OCI-LY1 (cell line): Measurements from ENCODE around the gene DCUN1D2.

Experiments
- H2AFZ ChIP-seq: fragments of 200-600 bp; sonication (generic), shearing (Covaris generic); 2 replicates; pipeline ENCODE4 v1.6.0; 2014; ENCODE audit warnings: antibody characterized with exemption, mild to moderate bottlenecking, low read length
- H3F3A ChIP-seq: fragments of 200-600 bp; sonication (generic), shearing (Covaris generic); 2 replicates; pipeline ENCODE4 v1.6.0; 2014; ENCODE audit warnings: mild to moderate bottlenecking, antibody characterized with exemption, low read length, moderate library complexity; ENCODE audit not compliant: insufficient read depth
- H3K27ac ChIP-seq: fragments of 200-600 bp; sonication (generic); 2 replicates; pipeline ENCODE4 v1.5.1; 2014; ENCODE audit warnings: low read length, mixed run types, mild to moderate bottlenecking, low read depth; ENCODE audit not compliant: poor library complexity, severe bottlenecking
- H3K27me3 ChIP-seq: fragments of 200-600 bp; sonication (generic); 2 replicates; pipeline ENCODE4 v1.6.0; 2014; ENCODE audit warnings: antibody characterized with exemption, mild to moderate bottlenecking, low read length, moderate library complexity; ENCODE audit not compliant: insufficient read depth
- H3K36me3 ChIP-seq: fragments of 200-600 bp; sonication (generic); 2 replicates; pipeline ENCODE4 v1.6.1; 2014; ENCODE audit warnings: mild to moderate bottlenecking, antibody characterized with exemption, low read length, moderate library complexity, mixed read lengths; ENCODE audit not compliant: insufficient read depth
- H3K4me1 ChIP-seq: fragments of 200-600 bp; sonication (generic); 2 replicates; pipeline ENCODE4 v1.5.1; 2014; ENCODE audit warnings: mild to moderate bottlenecking, low read length, moderate library complexity; ENCODE audit not compliant: insufficient read depth, severe bottlenecking
- H3K4me2 ChIP-seq: fragments of 200-600 bp; sonication (generic), shearing (Covaris generic); 2 replicates; pipeline ENCODE4 v1.6.1; 2014; ENCODE audit warnings: low read length
- H3K4me3 ChIP-seq: fragments of 200-600 bp; sonication (generic); 2 replicates; pipeline ENCODE4 v1.5.1; 2014; ENCODE audit warnings: low read length, low read depth, mild to moderate bottlenecking, mixed read lengths; ENCODE audit not compliant: poor library complexity, severe bottlenecking
- H3K79me2 ChIP-seq: fragments of 200-600 bp; shearing (Covaris generic); 2 replicates; pipeline ENCODE4 v1.6.1; 2016; ENCODE audit warnings: mixed run types, low read length, mixed read lengths; ENCODE audit not compliant: insufficient read depth
- H3K9ac ChIP-seq: fragments of 200-600 bp; sonication (generic), shearing (Covaris generic); 2 replicates; pipeline ENCODE4 v1.6.1; 2014; ENCODE audit warnings: mild to moderate bottlenecking, low read length, mixed read lengths
- H3K9me2 ChIP-seq: fragments of 200-600 bp; sonication (generic), shearing (Covaris generic); 2 replicates; pipeline ENCODE4 v1.6.1; 2014; ENCODE audit warnings: low read depth, mild to moderate bottlenecking, low read length, mixed read lengths
- H3K9me3 ChIP-seq: fragments of 200-600 bp; shearing (Covaris generic); 2 replicates; pipeline ENCODE4 v1.6.1; 2014; ENCODE audit warnings: low read length, mixed read lengths
- H4K20me1 ChIP-seq: fragments of 200-600 bp; sonication (generic), shearing (Covaris generic); 2 replicates; pipeline ENCODE4 v1.6.0; 2016; ENCODE audit warnings: mild to moderate bottlenecking, low read length; ENCODE audit not compliant: insufficient read depth
- EZH2 ChIP-seq: fragments of 200-600 bp; sonication (generic), shearing (Covaris generic); IDR thresholded peaks from 2 replicates; pipeline ENCODE4 v1.8.0; 2017; ENCODE audit warnings: borderline replicate concordance, mixed run types, mild to moderate bottlenecking, antibody characterized with exemption, low read length, moderate library complexity, mixed read lengths
- TF ChIP-seq, protein P1 (sequence below): fragments of 200-600 bp; sonication (generic), shearing (Covaris generic); IDR thresholded peaks from 2 replicates; pipeline ENCODE4 v1.5.1; 2017; ENCODE audit warnings: mild to moderate bottlenecking, antibody characterized with exemption, low read length, moderate library complexity, mixed read lengths

Gene DCUN1D2

DNA sequence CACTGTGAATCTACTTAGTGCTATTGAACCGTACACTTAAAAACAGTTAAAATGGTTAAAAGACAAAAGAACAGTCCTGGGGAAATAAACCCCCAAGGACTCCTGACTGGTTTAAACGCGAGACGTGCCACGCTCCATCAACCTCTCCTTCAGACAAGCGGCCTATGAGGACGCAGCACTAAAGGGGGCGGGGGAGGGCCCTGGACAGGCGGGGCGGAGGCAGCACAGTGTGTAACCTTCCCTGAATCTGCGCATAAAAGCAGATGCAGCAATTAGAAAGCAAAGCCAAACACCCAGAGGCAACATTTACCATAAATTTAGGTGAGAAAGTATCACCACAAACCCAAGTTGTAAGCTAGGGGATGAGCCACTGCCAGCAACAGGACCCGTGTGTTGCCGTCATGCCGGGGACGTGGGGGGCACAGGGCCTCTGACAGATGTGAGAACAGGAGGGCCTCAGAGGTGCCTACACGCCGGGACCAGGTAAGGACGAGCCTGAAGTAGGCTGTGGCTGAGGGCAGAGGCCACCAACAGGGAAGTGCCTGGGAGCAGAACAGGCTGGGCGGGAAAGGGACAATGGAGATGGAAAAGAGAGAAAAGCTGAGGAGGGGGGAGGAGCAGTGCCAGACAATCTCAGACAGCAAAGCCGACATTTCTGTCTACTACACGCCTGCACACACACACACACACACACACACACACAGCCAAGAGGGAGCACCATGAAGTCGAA, 21.9 kb downstream of the DCUN1D2 start:
- TF ChIP-seq, protein P1, sequence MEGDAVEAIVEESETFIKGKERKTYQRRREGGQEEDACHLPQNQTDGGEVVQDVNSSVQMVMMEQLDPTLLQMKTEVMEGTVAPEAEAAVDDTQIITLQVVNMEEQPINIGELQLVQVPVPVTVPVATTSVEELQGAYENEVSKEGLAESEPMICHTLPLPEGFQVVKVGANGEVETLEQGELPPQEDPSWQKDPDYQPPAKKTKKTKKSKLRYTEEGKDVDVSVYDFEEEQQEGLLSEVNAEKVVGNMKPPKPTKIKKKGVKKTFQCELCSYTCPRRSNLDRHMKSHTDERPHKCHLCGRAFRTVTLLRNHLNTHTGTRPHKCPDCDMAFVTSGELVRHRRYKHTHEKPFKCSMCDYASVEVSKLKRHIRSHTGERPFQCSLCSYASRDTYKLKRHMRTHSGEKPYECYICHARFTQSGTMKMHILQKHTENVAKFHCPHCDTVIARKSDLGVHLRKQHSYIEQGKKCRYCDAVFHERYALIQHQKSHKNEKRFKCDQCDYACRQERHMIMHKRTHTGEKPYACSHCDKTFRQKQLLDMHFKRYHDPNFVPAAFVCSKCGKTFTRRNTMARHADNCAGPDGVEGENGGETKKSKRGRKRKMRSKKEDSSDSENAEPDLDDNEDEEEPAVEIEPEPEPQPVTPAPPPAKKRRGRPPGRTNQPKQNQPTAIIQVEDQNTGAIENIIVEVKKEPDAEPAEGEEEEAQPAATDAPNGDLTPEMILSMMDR, result no peak
- no peak for TF ChIP-seq EZH2
- Histone ChIP-seq H3K27me3 (no peaks in the 10 kb centered on the region), H3K27ac (no peak overlapping the region), H3F3A (no peaks in the 10 kb centered on the region), H3K4me3 (no peak overlapping the region), H3K9me3 (no peaks in the 10 kb centered on the region), H3K9me2 (no peaks in the 10 kb centered on the region), H3K79me2 (no peaks in the 10 kb centered on the region), H4K20me1 (no peaks in the 10 kb centered on the region), H3K36me3 (peaks cover 53% of the 10 kb centered on the region), H3K4me1 (no peaks in the 10 kb centered on the region), H3K9ac (no peak overlapping the region), H3K4me2 (no peak overlapping the region), H2AFZ (no peak overlapping the region)

- H3F3A ChIP-seq, result no peaks in the 10 kb centered on the region
- H3K27ac ChIP-seq, result no peak overlapping the region
- no peaks in the 10 kb centered on the region for H3K27me3 ChIP-seq
- H3K36me3 ChIP-seq, result peaks cover 47% of the 10 kb centered on the region
- H3K79me2 ChIP-seq, result no peaks in the 10 kb centered on the region
- H3K9me2 ChIP-seq, result no peaks in the 10 kb centered on the region
- no peak overlapping the region for H3K9ac ChIP-seq
- no peak overlapping the region for H3K4me3 ChIP-seq
- no peak overlapping the region for H3K4me2 ChIP-seq
- H3K9me3 ChIP-seq, result no peaks in the 10 kb centered on the region
- no peak for TF ChIP-seq EZH2
- TF ChIP-seq, protein P1, result no peak
- H2AFZ ChIP-seq, result no peak overlapping the region
- no peaks in the 10 kb centered on the region for H4K20me1 ChIP-seq
- H3K4me1 ChIP-seq, result no peaks in the 10 kb centered on the region
These were observed 22.5 kb downstream of the DCUN1D2 start for GRCh38 chr13:113468029-113468428.

GRCh38 chr13:113466383-113466782, 24.1 kb downstream of the DCUN1D2 start:
- TF ChIP-seq, protein P1, result no peak
- TF ChIP-seq EZH2, result no peak
- H3K4me3 ChIP-seq, result no peak overlapping the region
- no peak overlapping the region for H2AFZ ChIP-seq

More at GRCh38 chr13:113466383-113466782, 24.1 kb downstream of the DCUN1D2 start:
- Histone ChIP-seq H3K4me1 (no peaks in the 10 kb centered on the region), H3K36me3 (peaks cover 39% of the 10 kb centered on the region), H3K9ac (no peak overlapping the region), H3F3A (no peaks in the 10 kb centered on the region), H4K20me1 (no peaks in the 10 kb centered on the region), H3K9me3 (no peaks in the 10 kb centered on the region), H3K4me2 (no peak overlapping the region), H3K27ac (no peak overlapping the region), H3K27me3 (no peaks in the 10 kb centered on the region), H3K79me2 (no peaks in the 10 kb centered on the region), H3K9me2 (no peaks in the 10 kb centered on the region)
